Stimulated activated CD4-positive, alpha-beta T cell treated with anti-CD3 and anti-CD28 coated beads, TNF-alpha, amount 100 ng/mL, for 48 hours (primary cell): Measurements from ENCODE around the gene C10orf88.

Source experiments
- DNase-seq, 3 donors: peaks; one replicate each; pipeline ENCODE4 v3.0.0-alpha.2; 2020; ENCODE audit warnings: low read depth in 3 of 3

C10orf88 gene

DNA sequence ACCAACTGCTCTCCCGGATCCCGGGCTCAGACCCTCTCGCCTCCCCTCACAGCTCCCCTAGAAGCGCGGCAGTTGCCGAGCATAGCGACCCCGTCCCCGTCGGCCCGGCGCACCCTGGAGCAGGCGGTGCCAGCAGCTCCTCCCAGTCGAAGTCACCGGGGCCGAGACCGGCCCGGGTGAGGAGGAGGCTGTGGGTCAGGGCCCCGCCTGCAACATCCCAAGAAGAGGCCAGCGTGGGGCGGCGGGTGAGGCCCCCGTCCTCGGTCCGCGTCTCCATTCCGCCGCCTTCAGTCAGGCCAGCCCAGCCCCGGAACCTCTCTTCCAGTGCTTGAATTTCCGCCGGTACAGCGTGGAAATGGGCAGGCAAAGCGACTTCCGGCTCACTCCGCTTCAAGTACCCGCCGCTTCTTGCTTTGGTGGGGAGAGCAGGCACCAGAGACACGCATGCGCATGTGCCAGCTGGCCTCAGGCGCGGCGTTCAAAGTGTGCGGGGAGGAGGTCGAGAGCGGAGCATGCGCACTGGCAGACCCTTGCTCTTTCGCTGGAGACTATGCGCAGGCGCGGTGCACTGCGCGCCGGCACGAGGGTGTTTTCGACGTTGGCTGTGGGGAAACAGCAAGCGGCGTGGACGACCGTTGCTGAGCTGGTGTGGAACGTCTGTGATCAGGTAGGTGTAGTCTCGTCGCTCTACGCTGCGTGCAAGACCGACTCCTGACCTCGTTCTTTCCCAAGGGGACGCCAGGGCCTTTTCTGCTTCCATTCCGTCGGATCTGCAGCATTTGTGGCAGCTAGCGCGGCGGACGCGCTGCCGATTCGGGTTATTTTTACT, at the start of gene C10orf88:
TSS of gene C10orf88 (minus strand) at position 326 of the 829 bp plus-strand sequence. CDS start at position 277, 49 bp downstream.
- DNase-seq, result peak; percentile 93 to 97 (median 95)

- no peak for DNase-seq
These were observed 47.3 kb upstream of the C10orf88 start for GRCh38 chr10:123001370-123001769.

DNA sequence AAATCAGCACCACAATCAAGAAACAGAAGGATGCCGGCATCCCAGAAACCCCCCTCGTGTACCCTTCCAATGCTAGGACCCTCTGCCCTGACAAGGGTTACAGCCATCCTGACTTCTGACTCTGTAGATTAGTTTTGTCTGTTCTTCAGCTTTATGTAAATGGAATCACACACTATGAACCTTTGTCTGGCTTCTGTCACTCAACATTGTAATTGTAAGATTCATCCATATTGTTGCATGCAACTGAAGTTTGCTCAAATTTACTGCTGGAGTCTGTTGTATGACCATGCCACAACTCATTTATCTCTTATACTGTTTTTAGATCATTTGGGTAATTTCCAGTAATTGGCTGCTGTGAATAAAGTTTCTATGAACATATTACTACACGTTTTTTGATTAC, 46.1 kb upstream of the C10orf88 start:
- no peak for DNase-seq

- no peak for DNase-seq
These were observed 45.3 kb upstream of the C10orf88 start for GRCh38 chr10:122999347-122999746.

GRCh38 chr10:122998934-122999333, 44.9 kb upstream of the C10orf88 start:
- DNase-seq, result no peak

DNA sequence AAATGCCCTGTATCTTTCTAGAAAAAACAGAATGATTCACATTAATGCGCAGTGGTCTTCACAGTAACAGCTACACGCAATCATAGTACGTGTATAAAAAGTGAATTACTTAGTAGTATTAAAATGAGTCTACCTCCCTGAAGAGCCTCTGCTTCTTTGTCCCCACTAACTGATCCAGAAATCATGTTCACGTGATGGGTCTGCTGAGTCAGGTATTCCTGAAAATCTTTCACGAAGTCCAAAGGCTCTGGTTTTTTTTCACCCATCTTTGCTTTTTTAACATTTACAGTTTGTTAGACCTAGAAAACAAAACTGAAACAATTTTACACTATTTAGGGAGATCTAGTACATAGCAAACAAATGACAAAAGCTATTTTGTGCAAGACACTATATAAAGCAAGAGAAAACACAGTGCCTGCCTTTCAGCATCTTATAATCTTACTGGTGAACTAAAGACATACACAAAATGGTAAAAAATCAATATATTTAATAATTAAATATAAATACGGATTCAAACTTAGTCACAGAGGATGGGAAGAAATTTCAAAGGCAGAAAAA, 44.4 kb upstream of the C10orf88 start:
- no peak for DNase-seq

- no peak for DNase-seq
These were observed 43.8 kb upstream of the C10orf88 start for GRCh38 chr10:122997864-122998263.

- no peak for DNase-seq
These were observed 41.9 kb upstream of the C10orf88 start for GRCh38 chr10:122995936-122996335.

GRCh38 chr10:122993797-122994336, 39.8 kb upstream of the C10orf88 start:
- no peak for DNase-seq

- DNase-seq, result no peak
These were observed 38.1 kb upstream of the C10orf88 start for GRCh38 chr10:122992031-122992585.

- no peak for DNase-seq
These were observed 36.3 kb upstream of the C10orf88 start for GRCh38 chr10:122990278-122990677.

DNA sequence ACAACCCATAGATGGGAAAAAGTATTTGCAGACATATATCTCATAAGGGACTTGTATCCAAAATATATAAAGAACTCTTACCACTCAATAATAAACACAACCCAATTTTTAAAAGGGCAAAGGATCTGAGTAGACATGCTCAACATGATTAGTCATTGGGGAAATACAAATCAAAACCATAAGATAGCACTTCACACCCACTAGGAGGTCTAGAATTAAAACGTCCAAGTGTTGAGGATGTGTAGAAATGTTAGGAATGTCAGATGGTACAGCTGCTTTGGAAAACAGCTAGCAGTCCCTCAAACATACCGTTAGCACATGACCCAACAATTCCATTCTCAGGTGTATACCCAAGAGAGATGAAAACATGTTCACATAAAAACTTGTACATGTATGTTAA, 34.5 kb upstream of the C10orf88 start:
- no peak for DNase-seq

- no peak for DNase-seq
These were observed 32.3 kb upstream of the C10orf88 start for GRCh38 chr10:122986335-122986734.

DNA sequence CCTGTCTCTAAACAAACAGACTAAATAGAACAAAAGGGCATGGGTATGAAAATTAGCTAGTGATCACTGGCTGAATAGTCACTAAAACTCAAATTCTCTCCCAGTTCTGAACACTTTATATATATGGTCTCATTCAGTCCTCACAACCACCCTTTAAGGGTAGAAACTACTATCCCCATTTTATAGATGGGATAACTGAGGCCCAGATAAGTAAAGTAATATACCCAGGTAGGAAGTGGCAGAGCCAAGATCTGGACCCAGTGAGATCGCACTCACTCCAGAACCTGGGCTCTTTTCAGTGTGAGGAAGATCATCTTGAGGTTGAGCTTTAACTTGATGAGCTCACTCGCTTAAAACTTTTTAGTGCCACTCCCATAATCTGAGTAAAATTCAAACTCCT, 30.7 kb upstream of the C10orf88 start:
- no peak for DNase-seq

DNA sequence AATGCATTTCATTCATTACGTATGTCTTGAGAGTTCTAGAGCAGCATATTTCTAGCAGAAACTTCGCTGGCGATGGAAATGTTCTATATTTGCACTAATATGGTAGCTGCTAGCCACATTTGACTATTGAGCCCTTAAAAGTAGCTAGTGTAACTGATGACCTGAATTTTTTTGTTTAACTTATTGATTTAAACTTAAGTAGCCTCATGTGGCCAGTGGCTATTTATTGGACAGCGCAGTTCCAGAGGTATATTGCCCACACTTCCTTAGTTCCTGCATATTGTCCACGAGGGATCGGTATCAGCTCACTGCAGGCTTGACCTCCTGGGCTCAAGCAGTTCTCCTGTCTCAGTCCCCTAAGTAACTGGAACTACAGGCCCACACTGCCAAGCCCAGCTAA, 29.9 kb upstream of the C10orf88 start:
- DNase-seq, result no peak

GRCh38 chr10:122981066-122981464, 27.0 kb upstream of the C10orf88 start:
- DNase-seq, result peak in 1 of 3 donors; percentile 0

DNA sequence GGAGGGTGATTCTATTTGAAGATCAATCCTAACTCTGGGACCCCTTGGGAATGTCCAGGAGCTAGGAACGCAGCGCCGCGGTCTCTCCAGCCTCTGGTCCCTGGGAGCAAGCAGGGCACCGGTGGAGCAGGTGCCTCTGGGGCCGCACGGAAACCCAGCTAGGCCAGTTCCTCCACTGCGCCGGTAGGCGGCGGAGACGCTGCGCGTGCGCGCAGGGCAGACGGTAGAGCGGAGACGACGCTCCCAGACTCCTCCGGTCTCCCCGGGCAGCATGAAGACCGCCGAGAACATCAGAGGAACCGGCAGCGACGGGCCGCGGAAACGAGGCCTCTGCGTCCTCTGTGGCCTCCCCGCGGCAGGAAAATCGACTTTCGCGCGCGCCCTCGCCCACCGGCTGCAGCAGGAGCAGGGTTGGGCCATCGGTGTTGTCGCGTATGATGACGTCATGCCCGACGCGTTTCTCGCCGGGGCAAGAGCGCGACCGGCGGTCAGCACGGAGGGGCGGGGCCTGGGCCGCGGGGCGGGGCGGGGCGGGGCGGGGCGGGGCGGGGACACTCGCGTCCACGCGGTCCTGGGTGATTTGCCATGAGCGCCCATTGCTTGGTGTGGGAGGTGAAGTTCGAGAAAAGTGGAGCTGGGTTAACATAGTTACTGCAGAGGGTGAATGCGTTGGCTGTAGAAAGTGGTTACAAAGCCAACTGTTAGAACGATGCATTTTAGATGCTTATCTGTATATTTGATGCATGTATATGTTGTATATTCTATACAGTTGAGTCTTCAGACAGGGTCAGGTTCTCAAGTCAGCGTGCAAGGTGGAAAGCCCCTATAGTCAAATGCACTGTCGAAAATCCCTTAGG, 26.4 kb upstream of the C10orf88 start, which contains the start of gene PSTK:
TSS of gene PSTK (plus strand) at position 193 of the 857 bp plus-strand sequence. CDS start at position 272, 79 bp downstream.
- DNase-seq, result peak; percentile 78 to 87 (median 83)

DNA sequence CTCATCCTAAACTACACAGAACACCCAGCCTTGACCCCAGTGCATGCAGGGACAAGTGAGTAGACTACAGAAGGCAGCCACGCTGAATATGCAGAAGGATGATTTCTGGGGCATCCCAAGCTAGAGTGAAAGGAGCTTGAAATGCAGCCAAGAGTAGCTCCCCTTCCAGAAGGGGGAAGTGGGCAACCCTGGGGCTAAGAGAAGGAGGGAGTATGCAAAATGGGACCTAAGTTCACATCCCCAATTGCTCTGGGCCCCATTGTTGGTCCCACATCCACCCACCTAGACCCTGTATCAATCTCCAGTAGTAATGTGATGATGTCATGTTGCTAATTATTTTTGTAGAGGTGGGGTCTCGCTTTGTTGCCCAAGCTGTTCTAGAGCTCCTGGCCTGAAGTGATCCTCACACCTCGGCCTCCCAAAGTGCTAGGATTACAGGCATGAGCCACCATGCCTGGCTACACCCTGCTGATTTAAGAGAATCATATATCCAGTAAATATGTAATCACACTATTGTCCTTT, 20.6 kb upstream of the C10orf88 start:
- no peak for DNase-seq

- no peak for DNase-seq
These were observed 20.0 kb upstream of the C10orf88 start for GRCh38 chr10:122974023-122974422.

- no peak for DNase-seq
These were observed 14.7 kb upstream of the C10orf88 start for GRCh38 chr10:122968698-122969097.

GRCh38 chr10:122966879-122967278, 12.9 kb upstream of the C10orf88 start:
- no peak for DNase-seq
